VCaP (cell line): ENCODE measurements around the gene ASAP3.

ENCODE experiments used
- H3K27ac ChIP-seq: fragments of 450-650 bp; 2 replicates; pipeline ENCODE4 v1.5.1; 2017
- TF ChIP-seq, protein P1 (sequence below): fragments of 450-650 bp; conservative IDR thresholded peaks from 2 replicates; pipeline ENCODE4 v1.5.1; 2017; ENCODE audit warnings: mild to moderate bottlenecking, moderate library complexity

ASAP3 gene

DNA sequence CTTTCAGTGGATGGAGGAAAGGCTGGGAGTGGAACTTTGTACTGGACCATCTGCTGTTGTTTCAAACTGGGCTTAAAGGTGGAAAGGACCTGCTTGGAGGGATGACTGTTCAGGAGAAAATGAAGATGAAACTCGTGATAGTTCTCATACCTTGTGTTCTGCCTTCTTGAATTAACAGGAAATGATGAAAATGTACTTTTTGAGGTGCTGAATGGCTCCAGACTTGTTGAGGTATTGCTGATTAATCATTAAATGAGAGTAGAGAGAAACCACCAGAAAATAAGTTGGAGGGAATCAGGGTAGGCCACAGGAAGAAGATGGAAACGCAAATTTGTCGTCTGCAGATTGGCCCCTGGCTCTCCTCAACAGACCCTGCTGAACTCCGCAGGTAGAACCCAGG is 88.1 kb downstream of the ASAP3 start:
- TF ChIP-seq, protein P1, sequence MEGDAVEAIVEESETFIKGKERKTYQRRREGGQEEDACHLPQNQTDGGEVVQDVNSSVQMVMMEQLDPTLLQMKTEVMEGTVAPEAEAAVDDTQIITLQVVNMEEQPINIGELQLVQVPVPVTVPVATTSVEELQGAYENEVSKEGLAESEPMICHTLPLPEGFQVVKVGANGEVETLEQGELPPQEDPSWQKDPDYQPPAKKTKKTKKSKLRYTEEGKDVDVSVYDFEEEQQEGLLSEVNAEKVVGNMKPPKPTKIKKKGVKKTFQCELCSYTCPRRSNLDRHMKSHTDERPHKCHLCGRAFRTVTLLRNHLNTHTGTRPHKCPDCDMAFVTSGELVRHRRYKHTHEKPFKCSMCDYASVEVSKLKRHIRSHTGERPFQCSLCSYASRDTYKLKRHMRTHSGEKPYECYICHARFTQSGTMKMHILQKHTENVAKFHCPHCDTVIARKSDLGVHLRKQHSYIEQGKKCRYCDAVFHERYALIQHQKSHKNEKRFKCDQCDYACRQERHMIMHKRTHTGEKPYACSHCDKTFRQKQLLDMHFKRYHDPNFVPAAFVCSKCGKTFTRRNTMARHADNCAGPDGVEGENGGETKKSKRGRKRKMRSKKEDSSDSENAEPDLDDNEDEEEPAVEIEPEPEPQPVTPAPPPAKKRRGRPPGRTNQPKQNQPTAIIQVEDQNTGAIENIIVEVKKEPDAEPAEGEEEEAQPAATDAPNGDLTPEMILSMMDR: no peak
- no peak overlapping the region for H3K27ac ChIP-seq

DNA sequence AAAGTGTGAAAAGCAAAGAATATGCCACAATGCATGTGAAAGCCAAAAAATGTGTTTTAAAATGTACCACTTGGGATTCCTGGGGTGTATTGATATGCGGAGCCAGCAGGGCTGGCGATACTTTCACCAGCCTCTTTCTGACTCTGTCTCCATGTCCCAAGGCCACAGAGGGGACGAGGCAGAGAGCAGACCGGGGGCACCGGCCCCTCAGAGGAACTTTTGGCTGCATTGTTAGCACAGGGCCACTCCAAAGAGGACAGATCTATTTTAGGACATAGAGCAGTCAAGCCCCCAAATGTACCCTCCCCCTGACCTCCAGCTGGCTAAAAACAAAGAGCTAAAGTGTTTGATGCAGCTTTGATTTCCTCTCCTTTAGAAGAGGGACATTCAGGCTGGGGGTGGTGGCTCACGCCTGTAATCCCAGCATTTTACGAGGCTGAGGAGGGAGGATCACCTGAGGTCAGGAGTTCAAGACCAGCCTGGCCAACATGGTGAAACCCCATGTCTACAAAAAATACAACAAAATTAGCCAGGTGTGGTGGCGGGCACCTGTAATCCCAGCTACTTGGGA is 88.7 kb downstream of the ASAP3 start:
- H3K27ac ChIP-seq: no peak overlapping the region
- TF ChIP-seq, protein P1: no peak

DNA sequence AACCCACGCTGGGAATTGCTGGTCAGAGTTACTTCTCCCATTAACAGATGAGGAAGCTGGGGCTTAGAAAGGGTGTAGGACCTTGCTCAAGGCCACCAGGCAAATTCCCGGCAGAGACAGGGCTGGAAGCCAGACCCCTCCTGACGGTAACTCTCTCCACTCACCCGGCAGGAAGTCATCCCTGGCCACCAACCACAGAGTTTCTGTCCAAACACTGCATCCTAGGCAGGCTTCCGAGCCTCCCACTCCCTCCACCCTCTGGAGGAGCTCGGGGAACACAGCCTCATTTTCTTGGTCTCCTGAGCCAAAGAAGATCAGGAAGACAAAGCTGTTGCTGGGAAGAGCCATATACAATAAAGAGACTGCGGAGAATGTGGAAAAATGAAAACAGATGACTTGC is 89.3 kb downstream of the ASAP3 start:
- H3K27ac ChIP-seq: no peak overlapping the region
- TF ChIP-seq, protein P1: no peak

GRCh38 chr1:23394181-23394580 is 89.8 kb downstream of the ASAP3 start:
- TF ChIP-seq, protein P1: no peak
- H3K27ac ChIP-seq: no peak overlapping the region

- TF ChIP-seq, protein P1: no peak
- H3K27ac ChIP-seq: no peak overlapping the region
These were observed 90.3 kb downstream of the ASAP3 start for GRCh38 chr1:23393706-23394105.

DNA sequence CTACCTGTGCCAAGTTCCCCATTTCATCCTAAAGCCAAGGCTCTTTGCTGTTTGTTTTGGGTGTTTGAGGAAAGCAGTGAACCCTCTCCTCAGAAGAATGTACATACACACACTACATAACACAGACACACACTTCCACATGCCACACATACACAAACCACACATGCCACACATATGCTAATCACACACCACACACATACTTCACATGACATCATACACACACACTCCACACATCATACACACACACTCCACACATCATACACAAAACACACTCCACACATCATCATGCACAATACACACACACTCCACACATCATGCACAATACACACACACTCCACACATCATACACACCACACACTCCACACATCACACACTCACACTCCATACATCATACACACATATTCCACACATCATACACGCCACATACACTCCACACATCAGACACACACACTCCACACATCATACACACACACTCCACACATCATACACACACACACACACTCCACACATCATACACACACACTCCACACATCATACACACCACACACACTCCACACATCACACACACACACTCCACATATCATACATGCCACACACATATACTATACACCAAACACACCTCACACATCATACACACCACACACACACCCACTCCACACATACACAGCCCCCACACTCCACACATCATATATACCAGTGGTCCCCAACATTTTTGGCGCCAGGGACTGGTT is 91.7 kb downstream of the ASAP3 start:
- H3K27ac ChIP-seq: 0 out of 2 replicates have a peak overlapping the region, but pooled peaks have one; percentile 14
- TF ChIP-seq, protein P1: no peak

GRCh38 chr1:23389837-23390321 is 94.1 kb downstream of the ASAP3 start:
- no peak overlapping the region for H3K27ac ChIP-seq
- TF ChIP-seq, protein P1: no peak
